Stimulated activated memory B cell treated with anti-CD40 and anti-IgM and Interleukin-4, amounts not matched to agents 10 μg/mL and 1 μg/mL and 100 μg/mL, for 72 hours (primary cell): ENCODE measurements around the gene P4HA2.

Experiments used
- ATAC-seq: fragments of 150-1000 bp; cut with Tn5 transposase; 2 replicates; pipeline ENCODE4 v1.10.0; 2021
- H3K27ac Mint-ChIP-seq: one replicate; pipeline ENCODE4 v1.8.0; 2022; ENCODE audit warnings: mild to moderate bottlenecking, mixed read lengths
- H3K27me3 Mint-ChIP-seq: one replicate; pipeline ENCODE4 v1.8.0; 2022; ENCODE audit warnings: mixed read lengths
- H3K36me3 Mint-ChIP-seq: one replicate; pipeline ENCODE4 v1.8.0; 2022; ENCODE audit warnings: mixed read lengths
- H3K4me1 Mint-ChIP-seq: one replicate; pipeline ENCODE4 v1.8.0; 2022; ENCODE audit warnings: mixed read lengths
- H3K4me3 Mint-ChIP-seq: one replicate; pipeline ENCODE4 v1.8.0; 2022; ENCODE audit warnings: mild to moderate bottlenecking, moderate library complexity, mixed read lengths
- H3K9me3 Mint-ChIP-seq: one replicate; pipeline ENCODE4 v1.8.0; 2022; ENCODE audit warnings: mixed read lengths

Gene P4HA2

DNA sequence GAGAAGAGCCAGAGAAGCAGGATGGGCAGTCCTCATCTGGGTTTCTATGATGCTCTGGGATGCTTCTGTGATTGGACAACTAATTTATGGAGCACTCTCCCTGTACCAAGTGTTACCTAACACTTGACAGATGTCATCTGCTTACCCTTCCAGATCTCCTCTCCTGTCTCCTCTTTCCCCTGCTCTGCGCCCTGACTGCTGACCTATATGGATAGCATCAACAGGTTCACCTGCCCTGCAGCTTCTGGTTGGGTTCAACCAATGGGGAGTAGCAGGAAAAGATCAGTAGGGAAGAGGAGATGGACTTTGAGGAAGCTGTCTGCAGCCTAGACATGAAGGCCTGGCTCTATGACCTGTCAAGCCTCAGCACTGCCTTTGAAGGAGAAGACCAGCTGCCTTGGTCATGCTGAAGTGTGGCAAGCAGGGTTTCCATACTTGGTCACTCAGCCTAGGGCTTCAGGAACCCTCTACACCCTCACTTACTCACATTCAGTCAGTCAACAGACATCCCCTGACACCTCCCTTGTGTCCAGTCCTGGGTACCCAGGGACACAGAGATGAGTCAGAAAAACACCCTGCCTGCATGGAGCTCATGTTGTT is 11.3 kb upstream of the P4HA2 start:
- H3K27ac Mint-ChIP-seq, result no peak overlapping the region
- no peak for ATAC-seq
- H3K9me3 Mint-ChIP-seq, result peaks cover 8% of the 10 kb centered on the region
- H3K4me1 Mint-ChIP-seq, result no peaks in the 10 kb centered on the region
- no peak overlapping the region for H3K4me3 Mint-ChIP-seq
- peaks cover 13% of the 10 kb centered on the region for H3K27me3 Mint-ChIP-seq
- peaks cover 11% of the 10 kb centered on the region for H3K36me3 Mint-ChIP-seq

DNA sequence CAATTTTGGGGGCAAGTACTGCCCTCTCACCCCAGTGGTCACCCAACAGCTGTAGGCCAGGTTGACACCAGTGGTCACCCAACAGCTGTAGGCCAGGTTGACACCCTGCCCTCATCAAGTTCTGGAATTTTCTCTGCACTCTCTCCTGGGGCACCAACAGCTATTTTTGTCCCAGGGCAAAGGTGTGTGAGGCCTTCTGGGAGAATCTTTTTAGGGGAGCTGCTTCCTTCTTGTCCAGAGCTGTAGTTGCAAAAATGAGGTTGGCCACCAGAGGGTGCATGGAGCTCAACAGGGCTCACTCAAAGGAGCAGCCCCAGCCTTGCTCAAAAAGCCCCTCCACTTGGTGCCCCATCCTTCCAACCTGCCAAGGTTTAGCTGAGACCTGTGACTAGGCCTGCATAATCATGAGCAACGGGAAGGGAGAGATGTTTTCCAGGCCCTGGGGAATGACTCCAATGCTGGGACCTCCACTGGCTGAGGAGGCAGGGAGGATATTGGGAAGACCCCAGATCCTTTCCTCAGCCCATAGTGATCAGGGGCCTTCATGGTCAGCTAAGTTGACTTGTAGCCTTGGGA is 10.6 kb upstream of the P4HA2 start:
- H3K4me1 Mint-ChIP-seq, result no peaks in the 10 kb centered on the region
- peaks cover 8% of the 10 kb centered on the region for H3K9me3 Mint-ChIP-seq
- no peak overlapping the region for H3K27ac Mint-ChIP-seq
- no peak overlapping the region for H3K4me3 Mint-ChIP-seq
- peaks cover 6% of the 10 kb centered on the region for H3K27me3 Mint-ChIP-seq
- peaks cover 5% of the 10 kb centered on the region for H3K36me3 Mint-ChIP-seq
- ATAC-seq, result peak; percentile 77

DNA sequence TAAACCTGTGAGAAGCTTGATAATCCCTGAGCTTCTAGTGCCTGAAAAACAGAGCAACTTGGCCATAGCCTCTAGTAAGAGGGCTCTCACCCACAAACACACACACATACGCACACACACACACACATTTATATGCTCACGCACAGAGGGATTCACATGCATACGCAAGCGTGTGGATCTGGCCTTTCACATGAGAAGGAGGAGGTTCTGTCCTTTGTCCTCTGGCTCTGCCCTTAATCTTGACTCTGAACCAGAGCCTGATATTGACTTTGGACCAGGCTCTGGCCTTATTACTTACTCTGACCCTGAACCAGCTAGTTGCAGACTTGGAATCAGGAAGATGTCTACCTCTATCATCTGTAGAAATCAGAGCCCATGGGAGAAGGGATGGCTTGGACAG is 10.0 kb upstream of the P4HA2 start:
- H3K36me3 Mint-ChIP-seq, result no peaks in the 10 kb centered on the region
- no peaks in the 10 kb centered on the region for H3K4me1 Mint-ChIP-seq
- no peak for ATAC-seq
- H3K27ac Mint-ChIP-seq, result no peak overlapping the region
- peaks cover 3% of the 10 kb centered on the region for H3K9me3 Mint-ChIP-seq
- no peak overlapping the region for H3K4me3 Mint-ChIP-seq
- H3K27me3 Mint-ChIP-seq, result no peaks in the 10 kb centered on the region

DNA sequence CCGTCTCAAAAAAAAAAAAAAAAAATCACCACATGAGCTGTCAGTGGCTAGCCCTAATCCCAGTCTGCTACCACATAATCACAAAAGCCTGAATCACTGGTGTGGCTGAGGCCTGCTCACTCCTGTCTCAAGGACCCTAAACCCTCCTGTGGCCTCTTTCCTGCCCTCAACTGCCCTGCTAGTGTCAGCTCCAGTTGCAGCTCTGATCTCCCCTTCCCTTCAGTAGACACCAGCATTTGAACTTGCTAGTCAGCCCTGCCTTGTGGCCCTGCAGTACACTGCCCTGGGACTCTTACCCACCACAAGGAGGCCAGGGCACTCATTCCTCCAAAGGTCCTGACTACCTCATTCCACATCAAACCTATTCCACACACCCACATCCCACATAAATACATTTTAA is 9.5 kb upstream of the P4HA2 start:
- Mint-ChIP-seq H3K27ac (no peak overlapping the region), H3K9me3 (peaks cover 3% of the 10 kb centered on the region), H3K4me3 (no peak overlapping the region), H3K4me1 (no peaks in the 10 kb centered on the region), H3K27me3 (no peaks in the 10 kb centered on the region), H3K36me3 (no peaks in the 10 kb centered on the region)
- ATAC-seq, result no peak

DNA sequence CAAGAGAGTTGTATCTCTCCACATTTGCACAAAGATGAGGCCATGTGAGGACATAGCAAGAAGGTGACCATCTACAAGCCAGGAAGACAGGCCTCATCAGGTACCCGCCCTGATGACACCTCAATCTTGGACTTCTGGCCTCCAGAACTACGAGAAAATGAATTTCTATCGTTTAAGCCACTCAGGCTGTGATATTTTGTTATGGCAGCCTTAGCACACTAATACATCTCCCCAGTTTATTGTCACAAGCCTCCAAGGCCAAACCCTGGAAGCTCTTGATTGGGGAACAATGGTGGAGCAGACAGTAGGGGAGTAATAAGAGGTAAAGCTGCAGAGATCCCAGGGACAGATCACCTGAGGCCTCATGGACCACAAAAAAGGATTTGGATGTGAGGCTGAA is 7.7 kb upstream of the P4HA2 start:
- Mint-ChIP-seq H3K36me3 (no peaks in the 10 kb centered on the region), H3K9me3 (no peaks in the 10 kb centered on the region), H3K27me3 (no peaks in the 10 kb centered on the region), H3K27ac (no peak overlapping the region), H3K4me1 (peaks cover 7% of the 10 kb centered on the region), H3K4me3 (no peak overlapping the region)
- ATAC-seq, result no peak

DNA sequence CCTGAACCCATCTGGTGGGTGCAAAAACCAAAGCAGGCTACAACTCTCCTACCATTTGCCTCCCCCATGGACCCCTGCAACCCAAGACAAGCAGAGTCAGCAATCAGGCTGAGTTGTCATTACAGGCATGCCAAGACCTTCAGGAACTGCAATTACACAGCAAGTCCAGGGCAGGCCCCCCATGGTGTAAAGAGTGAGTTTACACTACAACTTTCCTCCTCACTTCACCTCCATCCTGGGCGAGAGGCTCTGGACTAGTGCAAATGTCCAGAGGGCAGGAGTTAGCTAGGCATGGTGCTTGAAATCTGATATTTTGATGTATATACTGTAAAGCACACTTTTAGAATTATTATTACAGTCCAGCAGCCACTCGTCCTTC is 7.0 kb upstream of the P4HA2 start:
- H3K27me3 Mint-ChIP-seq, result no peaks in the 10 kb centered on the region
- H3K27ac Mint-ChIP-seq, result no peak overlapping the region
- H3K4me3 Mint-ChIP-seq, result no peak overlapping the region
- no peaks in the 10 kb centered on the region for H3K9me3 Mint-ChIP-seq
- ATAC-seq, result no peak
- no peaks in the 10 kb centered on the region for H3K36me3 Mint-ChIP-seq
- H3K4me1 Mint-ChIP-seq, result peaks cover 12% of the 10 kb centered on the region

DNA sequence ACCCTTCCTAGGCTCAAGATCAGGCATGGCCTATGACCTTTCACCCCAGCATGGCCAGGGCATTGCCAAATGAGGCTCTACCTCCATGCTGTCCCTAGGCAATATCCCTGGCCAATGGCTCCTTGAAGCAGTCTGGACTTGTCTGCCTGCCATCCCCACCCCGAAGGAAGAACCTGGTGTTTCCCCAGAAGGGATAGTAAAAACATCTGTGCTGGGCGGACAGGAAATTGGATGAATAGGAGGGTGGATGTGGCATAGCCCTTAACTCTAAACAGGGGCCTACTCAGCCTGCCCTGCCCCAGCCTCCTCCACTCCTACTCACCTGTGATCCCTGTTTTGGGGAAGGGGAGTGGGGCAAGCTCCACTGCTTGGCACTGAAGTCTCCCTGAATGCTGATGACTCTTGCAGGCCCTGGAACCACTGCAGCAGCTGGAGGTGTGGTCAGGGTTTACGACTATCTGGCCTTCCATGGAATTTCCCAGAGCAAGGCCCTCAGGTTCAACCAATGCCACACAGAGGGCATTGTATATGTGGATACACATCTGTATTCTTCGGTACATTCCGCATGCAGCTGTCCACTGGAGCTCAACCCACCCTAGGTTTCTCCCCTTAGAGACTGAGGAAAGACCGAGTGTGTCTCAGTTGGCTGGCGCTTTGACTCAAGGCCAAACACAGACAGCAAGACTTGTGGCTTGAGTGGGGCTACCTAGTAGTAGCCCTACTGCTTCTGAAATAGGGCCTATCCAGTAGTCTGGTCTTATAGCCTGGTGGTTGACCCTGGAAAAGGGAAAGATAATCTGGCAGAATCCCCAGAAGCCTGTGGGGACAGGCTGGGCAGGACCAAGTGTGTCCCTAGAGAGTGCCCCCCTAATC is 6.4 kb upstream of the P4HA2 start:
- Mint-ChIP-seq H3K36me3 (no peaks in the 10 kb centered on the region), H3K4me1 (peaks cover 18% of the 10 kb centered on the region), H3K4me3 (no peak overlapping the region), H3K27ac (no peak overlapping the region), H3K27me3 (peaks cover 5% of the 10 kb centered on the region), H3K9me3 (no peaks in the 10 kb centered on the region)
- ATAC-seq, result no peak

DNA sequence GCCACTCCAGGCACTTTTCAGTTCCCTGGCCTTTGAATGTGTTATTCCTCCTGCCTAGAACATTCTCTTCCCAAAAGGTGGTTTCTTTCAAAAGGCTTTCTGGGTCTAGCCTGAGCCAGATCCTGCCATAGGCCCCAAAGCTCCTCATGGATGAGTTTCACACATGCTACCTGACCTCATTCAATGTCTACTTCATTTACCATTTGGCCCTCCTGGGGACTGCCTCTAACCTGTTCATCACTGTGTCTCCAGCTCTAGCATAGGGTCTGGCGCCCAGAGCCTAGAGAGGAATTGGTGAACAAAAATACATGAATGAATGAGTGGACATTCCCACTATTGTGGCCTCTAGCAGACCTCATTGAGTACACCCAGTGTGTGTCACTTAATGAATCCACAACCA is 5.4 kb upstream of the P4HA2 start:
- no peak overlapping the region for H3K4me3 Mint-ChIP-seq
- H3K36me3 Mint-ChIP-seq, result no peaks in the 10 kb centered on the region
- no peak for ATAC-seq
- H3K9me3 Mint-ChIP-seq, result no peaks in the 10 kb centered on the region
- no peak overlapping the region for H3K27ac Mint-ChIP-seq
- H3K27me3 Mint-ChIP-seq, result peaks cover 9% of the 10 kb centered on the region
- peaks cover 22% of the 10 kb centered on the region for H3K4me1 Mint-ChIP-seq

DNA sequence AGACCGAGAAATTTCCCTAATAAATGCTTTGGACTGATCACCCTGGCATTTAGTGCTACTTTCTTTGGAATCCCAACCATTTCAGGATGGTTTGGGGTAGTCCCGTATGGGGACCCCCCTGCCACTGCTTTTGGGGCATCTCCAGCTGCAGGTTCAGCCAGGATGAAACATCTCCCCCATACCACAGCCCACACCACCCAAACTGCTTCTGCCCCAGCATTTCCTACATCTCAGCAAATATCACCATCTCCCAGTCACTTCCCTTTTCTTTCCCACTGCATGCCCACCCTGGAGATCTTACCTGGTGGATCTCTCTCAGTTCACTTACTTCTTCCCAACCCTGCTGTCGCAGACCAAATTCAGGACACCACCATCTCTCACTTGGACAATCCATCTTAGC is 4.8 kb upstream of the P4HA2 start:
- Mint-ChIP-seq H3K36me3 (no peaks in the 10 kb centered on the region), H3K27me3 (peaks cover 9% of the 10 kb centered on the region), H3K27ac (no peak overlapping the region), H3K4me3 (no peak overlapping the region), H3K4me1 (peaks cover 22% of the 10 kb centered on the region), H3K9me3 (no peaks in the 10 kb centered on the region)
- ATAC-seq, result no peak

DNA sequence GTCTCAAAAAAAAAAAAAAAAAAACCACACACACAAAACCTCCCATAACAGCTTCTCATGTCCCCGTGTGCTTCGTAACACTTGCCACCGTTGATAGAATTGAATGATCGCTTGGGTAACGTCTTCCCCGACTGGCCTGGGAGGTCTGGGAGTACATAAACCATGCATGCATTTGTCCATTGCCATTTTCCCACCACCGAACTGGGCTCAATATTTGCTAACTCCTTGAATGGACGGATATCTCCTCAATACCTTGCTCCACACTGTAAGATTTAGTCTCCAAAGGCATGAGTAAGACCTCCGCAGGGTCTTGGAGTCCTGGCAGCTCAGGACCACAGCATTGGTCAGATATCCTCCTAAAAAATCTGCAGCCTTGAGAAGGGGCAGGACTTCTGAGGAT is 3.2 kb upstream of the P4HA2 start:
- Mint-ChIP-seq H3K4me3 (no peak overlapping the region), H3K27me3 (peaks cover 18% of the 10 kb centered on the region)
- ATAC-seq, result no peak

DNA sequence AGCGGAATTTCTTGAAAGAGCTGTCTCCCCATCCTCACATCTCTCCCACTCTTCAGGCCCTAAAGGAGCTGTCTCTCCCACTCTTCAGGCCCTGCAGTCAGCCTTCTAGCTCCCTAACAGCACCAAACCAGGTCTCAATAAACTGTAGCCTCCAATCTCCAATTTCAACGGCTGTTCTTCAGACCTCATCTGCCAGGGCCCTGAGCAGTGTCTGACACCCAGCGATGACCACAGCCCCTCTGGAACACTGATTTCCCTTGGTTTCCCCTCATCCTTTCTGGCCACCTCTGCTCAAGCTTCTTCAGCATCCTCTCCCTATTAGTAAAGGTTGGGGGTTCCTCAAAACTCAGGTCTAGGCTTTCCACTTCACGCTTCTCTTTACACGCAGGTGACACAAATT is 1.6 kb upstream of the P4HA2 start:
- Mint-ChIP-seq H3K27me3 (peaks cover 27% of the 10 kb centered on the region), H3K9me3 (no peaks in the 10 kb centered on the region), H3K27ac (peak overlapping the region; percentile 4), H3K4me1 (peaks cover 22% of the 10 kb centered on the region), H3K4me3 (peak overlapping the region; percentile 5), H3K36me3 (no peaks in the 10 kb centered on the region)
- ATAC-seq, result no peak

More for the DNA sequence above, 3.2 kb upstream of the P4HA2 start:
- H3K9me3 Mint-ChIP-seq, result no peaks in the 10 kb centered on the region
- peaks cover 22% of the 10 kb centered on the region for H3K4me1 Mint-ChIP-seq
- peak overlapping the region; percentile 45 for H3K27ac Mint-ChIP-seq
- no peaks in the 10 kb centered on the region for H3K36me3 Mint-ChIP-seq

DNA sequence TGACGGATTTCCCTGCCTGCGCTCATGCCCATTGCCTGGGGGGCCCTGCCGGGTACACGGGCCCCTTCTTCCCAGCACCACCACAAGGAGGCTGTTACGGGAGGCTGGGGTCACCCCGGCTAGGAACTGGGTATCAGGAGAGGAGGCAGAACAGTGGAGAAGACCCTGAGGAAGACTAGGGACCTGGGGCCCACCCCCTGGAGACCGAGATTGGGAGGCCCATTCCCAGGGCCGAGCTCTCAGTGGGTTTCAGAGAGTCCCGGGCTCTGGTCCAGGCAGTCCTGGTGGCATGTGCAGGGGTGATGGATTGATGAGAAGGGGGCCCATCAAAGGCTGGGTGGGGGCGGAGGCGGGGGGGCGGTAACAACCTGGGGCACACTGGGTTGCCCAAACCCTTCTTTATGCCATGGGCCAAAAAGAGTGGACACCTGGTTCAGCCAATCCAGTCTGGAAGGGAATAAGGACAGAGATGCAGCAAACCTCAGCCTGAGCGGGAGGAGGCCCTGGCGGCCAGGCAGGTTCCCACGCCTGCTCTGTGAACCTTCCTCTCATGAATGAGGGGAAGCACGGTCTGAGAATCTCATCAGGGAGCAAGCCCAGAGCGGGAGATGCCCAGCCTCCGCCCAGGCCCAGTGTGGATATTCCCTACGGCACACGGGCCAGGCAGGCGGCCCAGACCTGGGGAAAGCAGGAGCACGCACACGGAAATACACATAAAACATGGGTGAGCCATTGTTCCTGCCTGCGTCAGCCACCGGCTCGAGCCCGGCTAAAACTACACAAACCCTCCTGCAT is 785 bp upstream of the P4HA2 start:
- Mint-ChIP-seq H3K27ac (peak overlapping the region; percentile 4), H3K4me1 (peaks cover 26% of the 10 kb centered on the region), H3K4me3 (peak overlapping the region; percentile 63), H3K36me3 (no peaks in the 10 kb centered on the region), H3K9me3 (no peaks in the 10 kb centered on the region), H3K27me3 (peaks cover 27% of the 10 kb centered on the region)
- no peak for ATAC-seq

DNA sequence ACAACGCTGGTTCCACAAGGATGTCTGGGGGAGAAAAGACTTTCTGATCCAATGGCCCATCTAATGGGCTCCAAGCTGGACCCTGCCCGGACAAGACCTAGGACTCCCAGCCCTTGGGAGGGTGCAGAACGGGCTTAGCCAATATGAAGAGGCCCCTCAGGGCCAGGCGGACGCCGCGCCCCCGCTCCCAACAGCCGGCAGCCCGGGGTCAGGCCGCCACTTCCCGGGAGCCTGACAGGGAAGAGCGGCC is 493 bp downstream of the P4HA2 start:
- Mint-ChIP-seq H3K4me3 (peak overlapping the region; percentile 38), H3K27ac (no peak overlapping the region), H3K36me3 (no peaks in the 10 kb centered on the region), H3K9me3 (no peaks in the 10 kb centered on the region), H3K27me3 (peaks cover 27% of the 10 kb centered on the region), H3K4me1 (peaks cover 39% of the 10 kb centered on the region)
- no peak for ATAC-seq

DNA sequence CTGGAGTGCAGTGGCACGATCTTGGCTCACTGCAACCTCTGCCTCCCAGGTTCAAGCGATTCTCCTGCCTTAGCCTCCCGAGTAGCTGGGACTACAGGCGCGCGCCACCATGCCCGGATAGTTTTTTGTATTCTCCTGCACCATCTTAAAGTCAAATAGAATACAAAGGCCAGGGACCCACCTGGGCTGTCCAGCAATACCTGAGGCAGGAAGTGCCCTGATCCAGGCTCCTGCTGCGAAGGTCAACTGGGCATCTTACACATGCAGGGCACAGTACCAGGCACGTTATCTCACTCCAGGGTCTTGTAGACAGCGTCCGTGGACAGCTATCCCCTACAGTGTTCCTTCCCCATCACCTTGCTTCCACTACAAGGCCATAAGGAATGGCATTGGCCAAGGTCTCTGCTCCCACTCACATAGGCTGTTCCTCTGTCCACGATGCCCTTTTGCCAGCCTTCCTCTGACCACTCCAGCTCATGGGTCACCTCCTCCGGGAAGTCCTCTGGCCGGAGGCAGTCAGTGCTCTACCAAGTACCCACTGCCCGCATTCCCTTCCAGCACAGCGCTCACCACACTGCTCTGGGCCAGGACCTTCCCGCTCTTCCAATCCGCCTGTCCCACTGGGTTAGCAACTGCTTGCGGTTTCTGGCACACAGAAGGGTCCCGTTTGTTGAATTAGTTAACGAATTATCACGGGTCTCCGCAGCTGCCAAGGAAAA is 978 bp downstream of the P4HA2 start:
- H3K4me1 Mint-ChIP-seq, result peaks cover 41% of the 10 kb centered on the region
- peaks cover 27% of the 10 kb centered on the region for H3K27me3 Mint-ChIP-seq
- no peaks in the 10 kb centered on the region for H3K9me3 Mint-ChIP-seq
- peak overlapping the region; percentile 38 for H3K4me3 Mint-ChIP-seq
- no peak for ATAC-seq
- H3K27ac Mint-ChIP-seq, result no peak overlapping the region
- no peaks in the 10 kb centered on the region for H3K36me3 Mint-ChIP-seq
